Measurements from ENCODE around the gene ARID2. TPM values are rescaled to one million over a fixed set of nuclear protein-coding genes. Genes with fewer than 3 reads are reported as not detected.

ARID2 gene
- total and polyA plus RNA-seq, 3 experiments from 2014 or later: 12.9 to 26.7 (median 25.5) TPM

- no peaks in the 10 kb centered on the region for H3K4me1 ChIP-seq (ENCODE audit: insufficient read depth, low read length)
- no peak overlapping the region for H3K4me3 Mint-ChIP-seq
- H3K27me3 Mint-ChIP-seq: no peaks in the 10 kb centered on the region
- ChIA-PET POLR2A (no interaction called here), CTCF (interaction anchor here (1.0 kb wide), 1 partner anchor 38 kb away, joined by 3 read pairs; no protein-coding TSS in a partner anchor)
- H3K36me3 Mint-ChIP-seq: peaks cover 0 to 3% (median 0%) of the 10 kb centered on the region in 3 donors
- DNase-seq: no peak
- H3K27me3 ChIP-seq (ENCODE audit: insufficient read depth, low read length, poor library complexity, severe bottlenecking): no peaks in the 10 kb centered on the region
- no peak overlapping the region for H3K4me3 ChIP-seq (ENCODE audit: low read length)
- H3K9me3 ChIP-seq (ENCODE audit: low read length): no peaks in the 10 kb centered on the region
- peaks cover 0 to 3% (median 0%) of the 10 kb centered on the region in 5 donors for H3K9me3 Mint-ChIP-seq
- H3K27ac Mint-ChIP-seq: no peak overlapping the region
- H3K36me3 ChIP-seq (ENCODE audit: insufficient read depth, low read length): no peaks in the 10 kb centered on the region
- no peaks in the 10 kb centered on the region for H3K4me1 Mint-ChIP-seq
- H3K27ac ChIP-seq (ENCODE audit: low read depth, low read length): no peak overlapping the region
Measured at GRCh38 chr12:45696049-45696448, 33.5 kb upstream of the ARID2 start.

GRCh38 chr12:45697371-45697770 is 32.1 kb upstream of the ARID2 start:
- Histone ChIP-seq H3K4me1 (ENCODE audit: insufficient read depth, low read length) (no peaks in the 10 kb centered on the region), H3K4me3 (ENCODE audit: low read length) (no peak overlapping the region), H3K36me3 (ENCODE audit: insufficient read depth, low read length) (no peaks in the 10 kb centered on the region), H3K27me3 (ENCODE audit: insufficient read depth, low read length, poor library complexity, severe bottlenecking) (no peaks in the 10 kb centered on the region), H3K9me3 (ENCODE audit: low read length) (peaks cover 4% of the 10 kb centered on the region), H3K27ac (ENCODE audit: low read depth, low read length) (no peak overlapping the region)
- DNase-seq: no peak
- no peak overlapping the region for H3K27ac Mint-ChIP-seq
- no peak overlapping the region for H3K4me3 Mint-ChIP-seq
- H3K27me3 Mint-ChIP-seq: no peaks in the 10 kb centered on the region
- ChIA-PET CTCF (interaction anchor here (1.0 to 1.1 kb wide), 2 partner anchors 28 to 40 kb away, joined by 3 read pairs; no protein-coding TSS in a partner anchor), POLR2A (no interaction called here)
- peaks cover 0 to 9% (median 0%) of the 10 kb centered on the region in 3 donors for H3K36me3 Mint-ChIP-seq
- peaks cover 0 to 8% (median 6%) of the 10 kb centered on the region in 5 donors for H3K9me3 Mint-ChIP-seq
- no peaks in the 10 kb centered on the region for H3K4me1 Mint-ChIP-seq

GRCh38 chr12:45701296-45701695 is 28.2 kb upstream of the ARID2 start:
- no peaks in the 10 kb centered on the region for H3K4me1 Mint-ChIP-seq
- no peak overlapping the region for H3K27ac ChIP-seq (ENCODE audit: low read depth, low read length)
- no peak overlapping the region for H3K4me3 ChIP-seq (ENCODE audit: low read length)
- no peaks in the 10 kb centered on the region for H3K36me3 ChIP-seq (ENCODE audit: insufficient read depth, low read length)
- no peak overlapping the region for H3K27ac Mint-ChIP-seq
- no peaks in the 10 kb centered on the region for H3K27me3 Mint-ChIP-seq
- H3K4me3 Mint-ChIP-seq: no peak overlapping the region
- no peak for DNase-seq
- no peaks in the 10 kb centered on the region for H3K27me3 ChIP-seq (ENCODE audit: insufficient read depth, low read length, poor library complexity, severe bottlenecking)
- ChIA-PET POLR2A (no interaction called here), CTCF (no interaction called here)
- peaks cover 0 to 24% (median 0%) of the 10 kb centered on the region in 3 donors for H3K36me3 Mint-ChIP-seq
- H3K9me3 Mint-ChIP-seq: peaks cover 0 to 8% (median 7%) of the 10 kb centered on the region in 5 donors
- H3K9me3 ChIP-seq (ENCODE audit: low read length): peaks cover 4% of the 10 kb centered on the region
- no peaks in the 10 kb centered on the region for H3K4me1 ChIP-seq (ENCODE audit: insufficient read depth, low read length)

- Mint-ChIP-seq H3K27ac (no peak overlapping the region), H3K4me3 (no peak overlapping the region), H3K4me1 (peaks cover 0 to 3% (median 2%) of the 10 kb centered on the region in 3 donors), H3K27me3 (no peaks in the 10 kb centered on the region), H3K36me3 (peaks cover 0 to 24% (median 4%) of the 10 kb centered on the region in 3 donors), H3K9me3 (peaks cover 0 to 8% (median 7%) of the 10 kb centered on the region in 5 donors)
- DNase-seq: no peak
- peaks cover 4% of the 10 kb centered on the region for H3K9me3 ChIP-seq (ENCODE audit: low read length)
- no peak overlapping the region for H3K27ac ChIP-seq (ENCODE audit: low read depth, low read length)
- ChIA-PET CTCF (no interaction called here), POLR2A (no interaction called here)
- H3K4me3 ChIP-seq (ENCODE audit: low read length): no peak overlapping the region
- H3K27me3 ChIP-seq (ENCODE audit: insufficient read depth, low read length, poor library complexity, severe bottlenecking): no peaks in the 10 kb centered on the region
- H3K4me1 ChIP-seq (ENCODE audit: insufficient read depth, low read length): no peaks in the 10 kb centered on the region
- no peaks in the 10 kb centered on the region for H3K36me3 ChIP-seq (ENCODE audit: insufficient read depth, low read length)
Measured at GRCh38 chr12:45703942-45704341, 25.6 kb upstream of the ARID2 start.

- Mint-ChIP-seq H3K4me1 (peaks cover 0 to 3% (median 2%) of the 10 kb centered on the region in 3 donors), H3K4me3 (no peak overlapping the region), H3K27me3 (no peaks in the 10 kb centered on the region), H3K9me3 (peaks cover 0 to 8% (median 7%) of the 10 kb centered on the region in 5 donors), H3K27ac (peak overlapping the region in 2 of 8 donors; percentile 17 to 56), H3K36me3 (peaks cover 0 to 21% (median 4%) of the 10 kb centered on the region in 3 donors)
- no peaks in the 10 kb centered on the region for H3K27me3 ChIP-seq (ENCODE audit: insufficient read depth, low read length, poor library complexity, severe bottlenecking)
- H3K4me3 ChIP-seq (ENCODE audit: low read length): no peak overlapping the region
- POLR2A ChIA-PET: no interaction called here
- H3K4me1 ChIP-seq (ENCODE audit: insufficient read depth, low read length): no peaks in the 10 kb centered on the region
- no peak overlapping the region for H3K27ac ChIP-seq (ENCODE audit: low read depth, low read length)
- no peak for DNase-seq
- no peaks in the 10 kb centered on the region for H3K36me3 ChIP-seq (ENCODE audit: insufficient read depth, low read length)
- H3K9me3 ChIP-seq (ENCODE audit: low read length): peaks cover 4% of the 10 kb centered on the region
- CTCF ChIA-PET: interaction anchor here (1.6 kb wide), 1 partner anchor 161 kb away, joined by 4 read pairs; no protein-coding TSS in a partner anchor
Measured at GRCh38 chr12:45704968-45705367, 24.5 kb upstream of the ARID2 start.

GRCh38 chr12:45705404-45705803 is 24.1 kb upstream of the ARID2 start:
- H3K9me3 Mint-ChIP-seq: peaks cover 0 to 8% (median 7%) of the 10 kb centered on the region in 5 donors
- no peak overlapping the region for H3K4me3 Mint-ChIP-seq
- POLR2A ChIA-PET: no interaction called here
- peaks cover 4% of the 10 kb centered on the region for H3K9me3 ChIP-seq (ENCODE audit: low read length)
- no peaks in the 10 kb centered on the region for H3K36me3 ChIP-seq (ENCODE audit: insufficient read depth, low read length)
- H3K4me1 Mint-ChIP-seq: peaks cover 0 to 3% (median 2%) of the 10 kb centered on the region in 3 donors
- H3K27ac ChIP-seq (ENCODE audit: low read depth, low read length): no peak overlapping the region
- CTCF ChIA-PET: interaction anchor here (1.6 kb wide), 1 partner anchor 162 kb away, joined by 4 read pairs; no protein-coding TSS in a partner anchor
- H3K4me1 ChIP-seq (ENCODE audit: insufficient read depth, low read length): no peaks in the 10 kb centered on the region
- H3K27ac Mint-ChIP-seq: peak overlapping the region in 1 of 8 donors; percentile 56
- DNase-seq: no peak
- H3K27me3 ChIP-seq (ENCODE audit: insufficient read depth, low read length, poor library complexity, severe bottlenecking): no peaks in the 10 kb centered on the region
- H3K36me3 Mint-ChIP-seq: peaks cover 0 to 21% (median 4%) of the 10 kb centered on the region in 3 donors
- H3K27me3 Mint-ChIP-seq: no peaks in the 10 kb centered on the region
- H3K4me3 ChIP-seq (ENCODE audit: low read length): no peak overlapping the region

GRCh38 chr12:45707241-45707857 is 22.2 kb upstream of the ARID2 start:
- Histone ChIP-seq H3K9me3 (ENCODE audit: low read length) (no peaks in the 10 kb centered on the region), H3K4me3 (ENCODE audit: low read length) (no peak overlapping the region), H3K27ac (ENCODE audit: low read depth, low read length) (no peak overlapping the region), H3K4me1 (ENCODE audit: insufficient read depth, low read length) (no peaks in the 10 kb centered on the region), H3K36me3 (ENCODE audit: insufficient read depth, low read length) (no peaks in the 10 kb centered on the region), H3K27me3 (ENCODE audit: insufficient read depth, low read length, poor library complexity, severe bottlenecking) (no peaks in the 10 kb centered on the region)
- no peak overlapping the region for H3K27ac Mint-ChIP-seq
- peaks cover 0 to 15% (median 4%) of the 10 kb centered on the region in 3 donors for H3K36me3 Mint-ChIP-seq
- peaks cover 0 to 1% (median 0%) of the 10 kb centered on the region in 5 donors for H3K9me3 Mint-ChIP-seq
- ChIA-PET CTCF (no interaction called here), POLR2A (no interaction called here)
- no peak overlapping the region for H3K4me3 Mint-ChIP-seq
- H3K27me3 Mint-ChIP-seq: no peaks in the 10 kb centered on the region
- peaks cover 0 to 3% (median 2%) of the 10 kb centered on the region in 3 donors for H3K4me1 Mint-ChIP-seq
- no peak for DNase-seq

GRCh38 chr12:45708363-45708762 is 21.1 kb upstream of the ARID2 start:
- Mint-ChIP-seq H3K4me1 (peaks cover 0 to 3% (median 2%) of the 10 kb centered on the region in 3 donors), H3K4me3 (no peak overlapping the region), H3K9me3 (no peaks in the 10 kb centered on the region), H3K36me3 (peaks cover 0 to 14% (median 4%) of the 10 kb centered on the region in 3 donors), H3K27me3 (no peaks in the 10 kb centered on the region), H3K27ac (no peak overlapping the region)
- H3K27ac ChIP-seq (ENCODE audit: low read depth, low read length): no peak overlapping the region
- ChIA-PET CTCF (no interaction called here), POLR2A (no interaction called here)
- no peak for DNase-seq
- no peaks in the 10 kb centered on the region for H3K27me3 ChIP-seq (ENCODE audit: insufficient read depth, low read length, poor library complexity, severe bottlenecking)
- H3K36me3 ChIP-seq (ENCODE audit: insufficient read depth, low read length): no peaks in the 10 kb centered on the region
- H3K4me3 ChIP-seq (ENCODE audit: low read length): no peak overlapping the region
- H3K4me1 ChIP-seq (ENCODE audit: insufficient read depth, low read length): no peaks in the 10 kb centered on the region
- H3K9me3 ChIP-seq (ENCODE audit: low read length): no peaks in the 10 kb centered on the region
